CD14-positive monocyte (primary cell): ENCODE measurements around the gene UNC50. TPM values are rescaled to one million over a fixed set of nuclear protein-coding genes. Genes with fewer than 3 reads are reported as not detected.
A peak's percentile ranks its signal among the peaks of the same experiment; 100 is the strongest.

Experiments used
- DNase-seq, 3 donors: peaks; one replicate each; pipeline ENCODE4 v3.0.0-alpha.2; 2011 to 2022
- H2AFZ ChIP-seq: 2 replicates; pipeline ENCODE4 v1.6.0; 2012; ENCODE audit warnings: mild to moderate bottlenecking, low read depth, low read length, inconsistent platforms; ENCODE audit not compliant: insufficient read depth, poor library complexity, severe bottlenecking
- H3K27ac ChIP-seq, 2 donors: 1 replicate in 1 of 2; 2 replicates in 1 of 2; pipeline ENCODE4 v1.5.1; 2012 to 2013; ENCODE audit warnings: low read length in 2 of 2, control low read depth in 1 of 2, inconsistent platforms in 1 of 2, low read depth in 1 of 2, mild to moderate bottlenecking in 1 of 2
- H3K27me3 ChIP-seq, 2 donors: one replicate each; pipeline versions ENCODE4 v1.6.0 to v1.6.1; 2011 to 2013; ENCODE audit warnings: low read length in 2 of 2; ENCODE audit not compliant: control insufficient read depth in 2 of 2, insufficient read depth in 2 of 2
- H3K36me3 ChIP-seq, 2 donors: replicated peaks in 1 of 2; 1 replicate in 1 of 2; 2 replicates in 1 of 2; pipeline versions ENCODE4 v1.5.1 to v1.6.1; 2012 to 2013; ENCODE audit warnings: low read length in 2 of 2, control low read depth in 1 of 2, inconsistent platforms in 1 of 2, mild to moderate bottlenecking in 1 of 2; ENCODE audit not compliant: insufficient read depth in 2 of 2, control insufficient read depth in 1 of 2
- H3K4me1 ChIP-seq, 2 donors: 1 replicate in 1 of 2; 2 replicates in 1 of 2; pipeline versions ENCODE4 v1.5.1 to v1.6.1; 2012 to 2013; ENCODE audit warnings: low read length in 2 of 2, control low read depth in 1 of 2, inconsistent platforms in 1 of 2, mild to moderate bottlenecking in 1 of 2, moderate library complexity in 1 of 2; ENCODE audit not compliant: insufficient read depth in 2 of 2, control insufficient read depth in 1 of 2
- H3K4me2 ChIP-seq: replicated peaks from 2 replicates; pipeline ENCODE3; 2012; ENCODE audit warnings: low read length, moderate library complexity, mild to moderate bottlenecking; ENCODE audit not compliant: poor library complexity, severe bottlenecking; ENCODE audit errors: extremely low read depth
- H3K4me3 ChIP-seq, 3 experiments: fragments of 200-600 bp in 1 of 3; sonication (generic) in 1 of 3; replicated peaks in 1 of 3; 1 replicate in 2 of 3; 2 replicates in 1 of 3; pipeline ENCODE4 v1.5.1; 2011 to 2013; ENCODE audit warnings: low read length in 3 of 3, mild to moderate bottlenecking in 3 of 3, control low read depth in 2 of 3, low read depth in 2 of 3, inconsistent platforms in 1 of 3, moderate library complexity in 1 of 3
- H3K79me2 ChIP-seq: 2 replicates; pipeline ENCODE4 v1.6.0; 2012; ENCODE audit warnings: mild to moderate bottlenecking, control low read depth, inconsistent platforms, low read length, moderate library complexity; ENCODE audit not compliant: insufficient read depth
- H3K9ac ChIP-seq: 2 replicates; pipeline ENCODE4 v1.6.0; 2017; ENCODE audit warnings: low read length, mild to moderate bottlenecking; ENCODE audit not compliant: insufficient read depth, poor library complexity, severe bottlenecking
- H3K9me3 ChIP-seq, 2 donors: replicated peaks in 1 of 2; 1 replicate in 1 of 2; 2 replicates in 1 of 2; pipeline versions ENCODE4 v1.5.1 to v1.6.1; 2012 to 2013; ENCODE audit warnings: low read length in 2 of 2, control low read depth in 1 of 2; ENCODE audit not compliant: control insufficient read depth in 1 of 2, insufficient read depth in 1 of 2
- H4K20me1 ChIP-seq: 2 replicates; pipeline ENCODE4 v1.6.0; 2012; ENCODE audit warnings: mild to moderate bottlenecking, low read length, control low read depth, moderate library complexity; ENCODE audit not compliant: insufficient read depth
- H3K27ac Mint-ChIP-seq, 7 donors: one replicate each; pipeline ENCODE4 v1.8.0; 2020; ENCODE audit warnings: mild to moderate bottlenecking in 7 of 7, mixed read lengths in 7 of 7, moderate library complexity in 6 of 7, inconsistent platforms in 2 of 7
- H3K27me3 Mint-ChIP-seq, 3 donors: one replicate each; pipeline ENCODE4 v1.8.0; 2021 to 2022; ENCODE audit warnings: low read depth in 3 of 3, mild to moderate bottlenecking in 3 of 3, mixed read lengths in 3 of 3, moderate library complexity in 3 of 3, inconsistent platforms in 1 of 3
- H3K36me3 Mint-ChIP-seq, 2 donors: one replicate each; pipeline ENCODE4 v1.8.0; 2020; ENCODE audit warnings: mixed read lengths in 2 of 2, inconsistent platforms in 1 of 2, mild to moderate bottlenecking in 1 of 2
- H3K4me1 Mint-ChIP-seq: one replicate; pipeline ENCODE4 v1.8.0; 2020; ENCODE audit warnings: mild to moderate bottlenecking, mixed read lengths
- H3K4me3 Mint-ChIP-seq, 2 donors: one replicate each; pipeline ENCODE4 v1.8.0; 2020; ENCODE audit warnings: mild to moderate bottlenecking in 2 of 2, mixed read lengths in 2 of 2, moderate library complexity in 1 of 2
- H3K9me3 Mint-ChIP-seq, 7 donors: one replicate each; pipeline ENCODE4 v1.8.0; 2020 to 2022; ENCODE audit warnings: mixed read lengths in 7 of 7, mild to moderate bottlenecking in 6 of 7, moderate library complexity in 6 of 7, inconsistent platforms in 2 of 7
- CTCF ChIP-seq: fragments of 200-600 bp; IDR thresholded peaks from one replicate; pipeline ENCODE4 v1.8.0; 2022; ENCODE audit warnings: antibody characterized with exemption, mild to moderate bottlenecking
- WGBS: methylation state at CpG from one replicate; pipeline ENCODE4 v1.1.5; 2013; ENCODE audit warnings: missing lambda C conversion rate; ENCODE audit not compliant: insufficient coverage; 5-methylcytosine and 5-hydroxymethylcytosine counted together
- intact Hi-C, 2 donors: fragments of 100-400 bp; cut with micrococcal nuclease; formaldehyde crosslinking; loops; one replicate each; pipeline versions ENCODE4 v1.15.0 to v1.15.1; 2023
- polyA plus RNA-seq, 3 donors: library from polyadenylated mRNA; depleted of rRNA in 1 of 3; unstranded in 2 of 3; stranded (reverse) in 1 of 3; fragments of 300-500 nt in 2 of 3; fragments of >200 nt in 1 of 3; fragmentation: Illumina TruSeq in 2 of 3; gene quantifications; 1 replicate in 2 of 3; 2 replicates in 1 of 3; pipeline ENCODE4 v1.2.3, GENCODE V29; 2012 to 2021

The UNC50 gene
- polyA plus RNA-seq, 3 donors: 32.5 to 72.0 (median 62.8) TPM

GRCh38 chr2:98571796-98572195 is 36.6 kb upstream of the UNC50 start:
- peaks cover 96 to 98% of the 10 kb centered on the region in 2 donors for H3K36me3 Mint-ChIP-seq
- intact Hi-C loops: no loop called here
- WGBS: 98% methylated on average over 9 of the region's 9 CpGs

GRCh38 chr2:98572211-98572610 is 36.2 kb upstream of the UNC50 start:
- Mint-ChIP-seq H3K36me3 (peaks cover 96 to 98% of the 10 kb centered on the region in 2 donors), H3K4me1 (no peaks in the 10 kb centered on the region), H3K27ac (peak overlapping the region in 2 of 7 donors; percentile 10 to 46), H3K9me3 (no peaks in the 10 kb centered on the region), H3K27me3 (peaks cover 0 to 3% (median 1%) of the 10 kb centered on the region in 3 donors), H3K4me3 (no peak overlapping the region)
- Histone ChIP-seq H3K9ac (no peak overlapping the region), H3K9me3 (no peaks in the 10 kb centered on the region), H2AFZ (no peak overlapping the region), H3K4me1 (no peaks in the 10 kb centered on the region), H3K4me3 (no peak overlapping the region), H3K27ac (no peak overlapping the region), H3K27me3 (no peaks in the 10 kb centered on the region), H4K20me1 (peaks cover 37% of the 10 kb centered on the region), H3K4me2 (no peak overlapping the region), H3K36me3 (peaks cover 98 to 100% of the 10 kb centered on the region in 2 donors), H3K79me2 (no peaks in the 10 kb centered on the region)
- TF ChIP-seq CTCF: no peak
- DNase-seq: no peak
- intact Hi-C loops: no loop called here
- no CpG with 5 or more reads among the region's 5 CpGs for WGBS

More at GRCh38 chr2:98571796-98572195, 36.6 kb upstream of the UNC50 start:
- H3K4me3 Mint-ChIP-seq: no peak overlapping the region
- Histone ChIP-seq H2AFZ (no peak overlapping the region), H3K36me3 (peaks cover 98 to 100% of the 10 kb centered on the region in 2 donors), H3K27ac (no peak overlapping the region), H3K4me3 (no peak overlapping the region), H3K9ac (no peak overlapping the region), H3K27me3 (no peaks in the 10 kb centered on the region), H3K9me3 (no peaks in the 10 kb centered on the region), H3K79me2 (no peaks in the 10 kb centered on the region), H4K20me1 (peaks cover 39% of the 10 kb centered on the region), H3K4me1 (no peaks in the 10 kb centered on the region), H3K4me2 (no peak overlapping the region)
- TF ChIP-seq CTCF: no peak
- DNase-seq: no peak
- peaks cover 0 to 3% (median 1%) of the 10 kb centered on the region in 3 donors for H3K27me3 Mint-ChIP-seq
- H3K9me3 Mint-ChIP-seq: no peaks in the 10 kb centered on the region
- no peaks in the 10 kb centered on the region for H3K4me1 Mint-ChIP-seq
- H3K27ac Mint-ChIP-seq: peak overlapping the region in 1 of 7 donors; percentile 26
